ENCODE data around the gene HSPBP1.

- TF ChIP-seq CTCF (IDR thresholded peaks at IDR 0.05) (no peak), POLR2A (IDR thresholded peaks at IDR 0.05) (no peak)
Observed at GRCh38 chr19:55261671-55262126, 18.2 kb downstream of the HSPBP1 start.
